ENCODE measurements around the gene HJV. TPM values are rescaled to one million over a fixed set of nuclear protein-coding genes. Genes with fewer than 3 reads are reported as not detected.
A peak's percentile ranks its signal among the peaks of the same experiment; 100 is the strongest.
"Not testable (repeated sequence)": the region's sequence is repeated elsewhere in the genome, so short reads cannot be mapped to it uniquely, and the experiment has no call there.

The HJV gene
- total RNA-seq = not detected in 2 replicates

GRCh38 chr1:146021622-146022402 is at the start of gene HJV:
TSS of gene HJV (minus strand) at chr1:146021735. CDS start at chr1:146020231, 1,504 bp downstream.
- no peak for DNase-seq (ENCODE audit: low read depth, low spot score)

GRCh38 chr1:146059148-146059547 is 37.6 kb upstream of the HJV start:
- DNase-seq (ENCODE audit: low read depth, low spot score) = not testable (repeated sequence)

- peak; percentile 82 for DNase-seq (ENCODE audit: low read depth, low spot score)
Observed at GRCh38 chr1:146051852-146052676, 30.5 kb upstream of the HJV start.

GRCh38 chr1:146051452-146051851 is 29.9 kb upstream of the HJV start:
- no peak for DNase-seq (ENCODE audit: low read depth, low spot score)

GRCh38 chr1:146050652-146050963 is 29.1 kb upstream of the HJV start:
- DNase-seq (ENCODE audit: low read depth, low spot score) = not testable (repeated sequence)

- not testable (repeated sequence) for DNase-seq (ENCODE audit: low read depth, low spot score)
Observed at GRCh38 chr1:146049866-146050651, 28.5 kb upstream of the HJV start.

GRCh38 chr1:146049436-146049835 is 27.9 kb upstream of the HJV start:
- DNase-seq (ENCODE audit: low read depth, low spot score) = no peak

GRCh38 chr1:146048514-146049115 is 27.1 kb upstream of the HJV start:
- DNase-seq (ENCODE audit: low read depth, low spot score) = not testable (repeated sequence)

GRCh38 chr1:146046664-146047063 is 25.1 kb upstream of the HJV start:
- DNase-seq (ENCODE audit: low read depth, low spot score) = no peak

GRCh38 chr1:146039844-146040194 is 18.3 kb upstream of the HJV start:
- no peak for DNase-seq (ENCODE audit: low read depth, low spot score)

- peak; percentile 35 for DNase-seq (ENCODE audit: low read depth, low spot score)
Observed at GRCh38 chr1:146036965-146037646, 15.6 kb upstream of the HJV start.

- no peak for DNase-seq (ENCODE audit: low read depth, low spot score)
Observed at GRCh38 chr1:146036241-146036964, 14.9 kb upstream of the HJV start.

GRCh38 chr1:146035048-146035423 is 13.5 kb upstream of the HJV start:
- DNase-seq (ENCODE audit: low read depth, low spot score) = no peak

- peak; percentile 15 for DNase-seq (ENCODE audit: low read depth, low spot score)
Observed at GRCh38 chr1:146032631-146033219, 11.2 kb upstream of the HJV start.

- no peak for DNase-seq (ENCODE audit: low read depth, low spot score)
Observed at GRCh38 chr1:146031476-146031875, 9.9 kb upstream of the HJV start.

- no peak for DNase-seq (ENCODE audit: low read depth, low spot score)
Observed at GRCh38 chr1:146029117-146029516, 7.6 kb upstream of the HJV start.

GRCh38 chr1:146026650-146027049 is 5.1 kb upstream of the HJV start:
- DNase-seq (ENCODE audit: low read depth, low spot score) = not testable (repeated sequence)

- DNase-seq (ENCODE audit: low read depth, low spot score) = not testable (repeated sequence)
Observed at GRCh38 chr1:146025787-146026495, 4.4 kb upstream of the HJV start.

GRCh38 chr1:146022403-146023127 is 1.0 kb upstream of the HJV start:
- DNase-seq (ENCODE audit: low read depth, low spot score) = no peak

All from pulmonary artery endothelial cell (primary cell).